HG03565 (cell line): ENCODE measurements around the gene FBP1.
"Not testable (repeated sequence)": the region's sequence is repeated elsewhere in the genome, so short reads cannot be mapped to it uniquely, and the experiment has no call there.

ENCODE experiments used
- ATAC-seq: cut with Tn5 transposase; IDR thresholded peaks from one replicate; pipeline ENCODE4 v1.9.1; 2021; ENCODE audit warnings: mild to moderate bottlenecking, moderate library complexity; ENCODE audit not compliant: unreplicated experiment

Gene FBP1

GRCh38 chr9:94623253-94623652, 16.1 kb downstream of the FBP1 start:
- ATAC-seq, result no peak

GRCh38 chr9:94622087-94622800, 17.1 kb downstream of the FBP1 start:
- no peak for ATAC-seq

GRCh38 chr9:94619026-94619425, 20.3 kb downstream of the FBP1 start:
- no peak for ATAC-seq

GRCh38 chr9:94613003-94613402, 26.3 kb downstream of the FBP1 start:
- no peak for ATAC-seq

- ATAC-seq, result no peak
These were observed 27.2 kb downstream of the FBP1 start for GRCh38 chr9:94612071-94612470.

- no peak for ATAC-seq
These were observed 27.7 kb downstream of the FBP1 start for GRCh38 chr9:94611638-94612068.

GRCh38 chr9:94610181-94610606, 29.1 kb downstream of the FBP1 start:
- ATAC-seq, result no peak

GRCh38 chr9:94607423-94607691, 32.0 kb downstream of the FBP1 start:
- no peak for ATAC-seq

GRCh38 chr9:94606646-94607422, 32.5 kb downstream of the FBP1 start:
- ATAC-seq, result no peak

- no peak for ATAC-seq
These were observed 35.8 kb downstream of the FBP1 start for GRCh38 chr9:94603259-94604160.

GRCh38 chr9:94602666-94603065, 36.7 kb downstream of the FBP1 start:
- no peak for ATAC-seq

- ATAC-seq, result no peak
These were observed 38.6 kb downstream of the FBP1 start for GRCh38 chr9:94600715-94601114.

- ATAC-seq, result no peak
These were observed 39.1 kb downstream of the FBP1 start for GRCh38 chr9:94600258-94600657.

- ATAC-seq, result no peak
These were observed 40.2 kb downstream of the FBP1 start for GRCh38 chr9:94599102-94599501.

GRCh38 chr9:94593459-94594345, 45.6 kb downstream of the FBP1 start, which contains the start of gene FBP2:
Gene FBP2, minus strand, starts transcription at chr9:94593824. Its CDS starts 98 bp downstream, at chr9:94593726.
- no peak for ATAC-seq

- not testable (repeated sequence) for ATAC-seq
These were observed 46.6 kb downstream of the FBP1 start for GRCh38 chr9:94592683-94593082.

- ATAC-seq, result no peak
These were observed 47.4 kb downstream of the FBP1 start for GRCh38 chr9:94591876-94592275.

- not testable (repeated sequence) for ATAC-seq
These were observed 48.2 kb downstream of the FBP1 start for GRCh38 chr9:94591046-94591545.

- no peak for ATAC-seq
These were observed 50.6 kb downstream of the FBP1 start for GRCh38 chr9:94588681-94589080.

GRCh38 chr9:94586814-94587213, 52.5 kb downstream of the FBP1 start:
- no peak for ATAC-seq
